HepG2 (cell line): ENCODE results near the gene SCAF4.

Experiments used
- POLR2AphosphoS5 ChIP-seq: IDR thresholded peaks from 2 replicates; pipeline ENCODE4 v1.6.1; 2012; ENCODE audit warnings: low read depth, low read length
- ZNF619 ChIP-seq: sonication (generic); formaldehyde crosslinking; IDR thresholded peaks from 2 replicates; pipeline ENCODE4 v1.4.0; 2020; ENCODE audit warnings: mild to moderate bottlenecking, missing genetic modification reagents
- TF ChIP-seq, protein P1 (sequence below): sonication (generic); formaldehyde crosslinking; IDR thresholded peaks from 2 replicates; pipeline ENCODE4 v1.5.0; 2020; ENCODE audit warnings: mild to moderate bottlenecking, missing genetic modification reagents, moderate library complexity
- TF ChIP-seq, protein P2 (sequence below): sonication (generic); formaldehyde crosslinking; conservative IDR thresholded peaks from 2 replicates; pipeline ENCODE4 v1.8.0; 2022; ENCODE audit warnings: low read depth, missing genetic modification reagents

DNA sequence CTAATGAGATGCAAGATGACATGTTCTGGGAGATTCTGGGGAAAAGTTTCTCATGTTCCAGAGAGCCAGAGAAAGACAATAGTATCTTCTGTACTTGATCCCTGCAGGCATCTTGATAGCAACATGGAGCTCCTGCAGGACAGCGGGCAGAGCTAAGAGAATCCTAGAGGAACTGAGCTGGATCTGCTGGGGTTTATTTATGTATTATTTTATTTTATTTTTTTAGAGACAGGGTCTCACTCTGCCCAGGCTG lies 22.7 kb upstream of the SCAF4 start:
- TF ChIP-seq, protein P1, sequence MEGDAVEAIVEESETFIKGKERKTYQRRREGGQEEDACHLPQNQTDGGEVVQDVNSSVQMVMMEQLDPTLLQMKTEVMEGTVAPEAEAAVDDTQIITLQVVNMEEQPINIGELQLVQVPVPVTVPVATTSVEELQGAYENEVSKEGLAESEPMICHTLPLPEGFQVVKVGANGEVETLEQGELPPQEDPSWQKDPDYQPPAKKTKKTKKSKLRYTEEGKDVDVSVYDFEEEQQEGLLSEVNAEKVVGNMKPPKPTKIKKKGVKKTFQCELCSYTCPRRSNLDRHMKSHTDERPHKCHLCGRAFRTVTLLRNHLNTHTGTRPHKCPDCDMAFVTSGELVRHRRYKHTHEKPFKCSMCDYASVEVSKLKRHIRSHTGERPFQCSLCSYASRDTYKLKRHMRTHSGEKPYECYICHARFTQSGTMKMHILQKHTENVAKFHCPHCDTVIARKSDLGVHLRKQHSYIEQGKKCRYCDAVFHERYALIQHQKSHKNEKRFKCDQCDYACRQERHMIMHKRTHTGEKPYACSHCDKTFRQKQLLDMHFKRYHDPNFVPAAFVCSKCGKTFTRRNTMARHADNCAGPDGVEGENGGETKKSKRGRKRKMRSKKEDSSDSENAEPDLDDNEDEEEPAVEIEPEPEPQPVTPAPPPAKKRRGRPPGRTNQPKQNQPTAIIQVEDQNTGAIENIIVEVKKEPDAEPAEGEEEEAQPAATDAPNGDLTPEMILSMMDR (CRISPR knock-in tag) = no peak
- TF ChIP-seq ZNF619 (CRISPR knock-in tag) (no peak), POLR2AphosphoS5 (no peak)
- TF ChIP-seq, protein P2, sequence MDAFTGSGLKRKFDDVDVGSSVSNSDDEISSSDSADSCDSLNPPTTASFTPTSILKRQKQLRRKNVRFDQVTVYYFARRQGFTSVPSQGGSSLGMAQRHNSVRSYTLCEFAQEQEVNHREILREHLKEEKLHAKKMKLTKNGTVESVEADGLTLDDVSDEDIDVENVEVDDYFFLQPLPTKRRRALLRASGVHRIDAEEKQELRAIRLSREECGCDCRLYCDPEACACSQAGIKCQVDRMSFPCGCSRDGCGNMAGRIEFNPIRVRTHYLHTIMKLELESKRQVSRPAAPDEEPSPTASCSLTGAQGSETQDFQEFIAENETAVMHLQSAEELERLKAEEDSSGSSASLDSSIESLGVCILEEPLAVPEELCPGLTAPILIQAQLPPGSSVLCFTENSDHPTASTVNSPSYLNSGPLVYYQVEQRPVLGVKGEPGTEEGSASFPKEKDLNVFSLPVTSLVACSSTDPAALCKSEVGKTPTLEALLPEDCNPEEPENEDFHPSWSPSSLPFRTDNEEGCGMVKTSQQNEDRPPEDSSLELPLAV (CRISPR knock-in tag) = no peak
